HepG2 (cell line): ENCODE data around the gene PPP3CB. TPM values are rescaled to one million over a fixed set of nuclear protein-coding genes. Genes with fewer than 3 reads are reported as not detected.

ENCODE experiments used
- CBX5 ChIP-seq: sonication (generic); formaldehyde crosslinking; IDR thresholded peaks from 2 replicates; pipeline ENCODE4 v1.4.0; 2020; ENCODE audit warnings: missing genetic modification reagents, borderline replicate concordance
- FLYWCH1 ChIP-seq: sonication (generic); formaldehyde crosslinking; IDR thresholded peaks from 2 replicates; pipeline ENCODE4 v1.8.1; 2023; ENCODE audit warnings: mild to moderate bottlenecking, missing genetic modification reagents
- FOXA1 ChIP-seq, 2 experiments: fragments of 450-650 bp in 1 of 2; sonication (generic) in 1 of 2; formaldehyde crosslinking in 1 of 2; IDR thresholded peaks; 2 replicates each; pipeline versions ENCODE4 v1.4.0 to v1.6.1; 2016 to 2020; ENCODE audit warnings: missing genetic modification reagents in 1 of 2
- GMEB1 ChIP-seq: sonication (generic); formaldehyde crosslinking; IDR thresholded peaks from 2 replicates; pipeline ENCODE4 v1.5.1; 2020; ENCODE audit warnings: missing genetic modification reagents, mild to moderate bottlenecking, borderline replicate concordance
- HOXA7 ChIP-seq: sonication (generic); formaldehyde crosslinking; IDR thresholded peaks from 2 replicates; pipeline ENCODE4 v1.8.1; 2022; ENCODE audit warnings: mild to moderate bottlenecking, missing genetic modification reagents, moderate library complexity
- PCBP2 ChIP-seq: fragments of 200-400 bp; formaldehyde crosslinking; optimal IDR thresholded peaks from 2 replicates; pipeline ENCODE3; 2018; ENCODE audit warnings: low read length, low read depth; ENCODE audit not compliant: poor library complexity, severe bottlenecking
- PITX1 ChIP-seq: sonication (generic); formaldehyde crosslinking; IDR thresholded peaks from 2 replicates; pipeline ENCODE4 v1.5.1; 2020; ENCODE audit warnings: mild to moderate bottlenecking, missing genetic modification reagents
- RAD51 ChIP-seq: fragments of 450-650 bp; IDR thresholded peaks from 2 replicates; pipeline ENCODE4 v1.6.1; 2016; ENCODE audit warnings: borderline replicate concordance
- TOE1 ChIP-seq: sonication (generic); formaldehyde crosslinking; IDR thresholded peaks from 2 replicates; pipeline ENCODE4 v1.4.0; 2020; ENCODE audit warnings: mild to moderate bottlenecking, missing genetic modification reagents
- U2AF1 ChIP-seq: fragments of 200-400 bp; formaldehyde crosslinking; optimal IDR thresholded peaks from 2 replicates; pipeline ENCODE3; 2017; ENCODE audit warnings: mild to moderate bottlenecking, low read depth, low read length
- YEATS4 ChIP-seq: sonication (generic); formaldehyde crosslinking; IDR thresholded peaks from 2 replicates; pipeline ENCODE4 v1.4.0; 2020; ENCODE audit warnings: missing genetic modification reagents, borderline replicate concordance
- ZBTB21 ChIP-seq: sonication (generic); formaldehyde crosslinking; IDR thresholded peaks from 2 replicates; pipeline ENCODE4 v1.4.0; 2020; ENCODE audit warnings: missing genetic modification reagents
- ZFX ChIP-seq: sonication (generic); formaldehyde crosslinking; IDR thresholded peaks from 2 replicates; pipeline ENCODE4 v1.4.0; 2020; ENCODE audit warnings: mild to moderate bottlenecking, low read depth, missing genetic modification reagents, moderate library complexity
- ZNF20 ChIP-seq: sonication (generic); formaldehyde crosslinking; IDR thresholded peaks from 2 replicates; pipeline ENCODE4 v1.4.0; 2020; ENCODE audit warnings: mild to moderate bottlenecking, moderate library complexity, missing genetic modification reagents
- ZNF263 ChIP-seq: sonication (generic); formaldehyde crosslinking; IDR thresholded peaks from 2 replicates; pipeline ENCODE4 v1.4.0; 2020; ENCODE audit warnings: missing genetic modification reagents
- ZNF460 ChIP-seq: sonication (generic); formaldehyde crosslinking; IDR thresholded peaks from 2 replicates; pipeline ENCODE4 v1.5.1; 2020; ENCODE audit warnings: missing genetic modification reagents, mild to moderate bottlenecking, borderline replicate concordance
- ZNF607 ChIP-seq: sonication (generic); formaldehyde crosslinking; IDR thresholded peaks from 2 replicates; pipeline ENCODE4 v1.5.1; 2020; ENCODE audit warnings: missing genetic modification reagents, mild to moderate bottlenecking, borderline replicate concordance
- ZNF652 ChIP-seq: IDR thresholded peaks from 2 replicates; pipeline ENCODE4 v1.6.1; 2016; ENCODE audit warnings: low read depth, borderline replicate concordance
- ZNF780A ChIP-seq: sonication (generic); formaldehyde crosslinking; IDR thresholded peaks from 2 replicates; pipeline ENCODE4 v1.8.0; 2022; ENCODE audit warnings: mild to moderate bottlenecking, missing genetic modification reagents, moderate library complexity
- ZNF790 ChIP-seq: sonication (generic); formaldehyde crosslinking; IDR thresholded peaks from 2 replicates; pipeline ENCODE4 v1.8.0; 2022; ENCODE audit warnings: missing genetic modification reagents, mild to moderate bottlenecking, borderline replicate concordance
- ZSCAN12 ChIP-seq: sonication (generic); formaldehyde crosslinking; IDR thresholded peaks from 2 replicates; pipeline ENCODE4 v1.9.0; 2021; ENCODE audit warnings: mild to moderate bottlenecking, missing genetic modification reagents
- polyA plus RNA-seq, 8 experiments: library from polyadenylated mRNA; depleted of rRNA in 3 of 8; stranded (reverse) in 7 of 8; unstranded in 1 of 8; fragments of >200 nt; fragmentation: Illumina TruSeq in 4 of 8; extraction: Trizol in 4 of 8; gene quantifications; 2 replicates each; pipeline versions ENCODE4 v1.2.1 to v1.2.3, GENCODE V29; 2011 to 2016; ENCODE audit warnings: low read depth in 4 of 8, missing spikeins in 1 of 8, mixed read lengths in 1 of 8; ENCODE audit not compliant: insufficient read depth in 1 of 8
- total RNA-seq, 5 experiments: library from RNA; depleted of rRNA; stranded (reverse); fragments of >200 nt; fragmentation: Illumina TruSeq; extraction: Trizol; gene quantifications; 2 replicates each; pipeline ENCODE4 v1.2.3, GENCODE V29; 2016; ENCODE audit warnings: low read depth in 1 of 5
- TF ChIP-seq, protein P1 (sequence below): IDR thresholded peaks from 2 replicates; pipeline ENCODE4 v1.6.1; 2016; ENCODE audit warnings: missing genetic modification reagents, missing compliant biosample characterization
- TF ChIP-seq, protein P2 (sequence below): sonication (generic); formaldehyde crosslinking; conservative IDR thresholded peaks from 2 replicates; pipeline ENCODE4 v1.8.0; 2022; ENCODE audit warnings: low read depth, missing genetic modification reagents
- TF ChIP-seq, protein P3 (sequence below): IDR thresholded peaks from 2 replicates; pipeline ENCODE4 v1.6.1; 2016; ENCODE audit warnings: missing compliant biosample characterization, missing genetic modification reagents, borderline replicate concordance

PPP3CB gene
- total and polyA plus RNA-seq, 2 of the 13 experiments (the other 11 are each of a cell fraction or from before 2014, with no cell fraction given), result 8.7 to 11.4 TPM

- TF ChIP-seq TOE1 (CRISPR knock-in tag), result no peak; the same call in 1 of the 2 replicates
- peak; percentile 58; the same call in 1 of the 2 replicates for TF ChIP-seq CBX5 (CRISPR knock-in tag)
- TF ChIP-seq HOXA7 (CRISPR knock-in tag), result no peak
- TF ChIP-seq FOXA1 (IDR thresholded peaks at IDR 0.05), result no peak
- no peak for TF ChIP-seq FOXA1 (CRISPR knock-in tag; IDR thresholded peaks at IDR 0.05)
- TF ChIP-seq U2AF1, result no peak
- TF ChIP-seq ZNF780A (CRISPR knock-in tag), result no peak
- no peak for TF ChIP-seq GMEB1 (CRISPR knock-in tag)
- TF ChIP-seq, protein P1, sequence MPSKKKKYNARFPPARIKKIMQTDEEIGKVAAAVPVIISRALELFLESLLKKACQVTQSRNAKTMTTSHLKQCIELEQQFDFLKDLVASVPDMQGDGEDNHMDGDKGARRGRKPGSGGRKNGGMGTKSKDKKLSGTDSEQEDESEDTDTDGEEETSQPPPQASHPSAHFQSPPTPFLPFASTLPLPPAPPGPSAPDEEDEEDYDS (CRISPR knock-in tag), result peak; percentile 77
- TF ChIP-seq ZNF460, result no peak
- no peak; the same call in 1 of the 2 replicates for TF ChIP-seq ZNF607 (CRISPR knock-in tag)
- no peak for TF ChIP-seq ZSCAN12 (CRISPR knock-in tag)
- TF ChIP-seq YEATS4 (CRISPR knock-in tag), result peak; percentile 99
- TF ChIP-seq PITX1, result peak; percentile 75
- peak; percentile 97 for TF ChIP-seq ZFX (CRISPR knock-in tag)
- TF ChIP-seq ZNF652 (CRISPR knock-in tag), result no peak
- TF ChIP-seq ZNF263, result no peak
- TF ChIP-seq FLYWCH1 (CRISPR knock-in tag), result no peak
- no peak for TF ChIP-seq ZNF20 (CRISPR knock-in tag)
- peak; percentile 52; the same call in 1 of the 2 replicates for TF ChIP-seq ZBTB21 (CRISPR knock-in tag)
- no peak for TF ChIP-seq RAD51
- TF ChIP-seq, protein P2, sequence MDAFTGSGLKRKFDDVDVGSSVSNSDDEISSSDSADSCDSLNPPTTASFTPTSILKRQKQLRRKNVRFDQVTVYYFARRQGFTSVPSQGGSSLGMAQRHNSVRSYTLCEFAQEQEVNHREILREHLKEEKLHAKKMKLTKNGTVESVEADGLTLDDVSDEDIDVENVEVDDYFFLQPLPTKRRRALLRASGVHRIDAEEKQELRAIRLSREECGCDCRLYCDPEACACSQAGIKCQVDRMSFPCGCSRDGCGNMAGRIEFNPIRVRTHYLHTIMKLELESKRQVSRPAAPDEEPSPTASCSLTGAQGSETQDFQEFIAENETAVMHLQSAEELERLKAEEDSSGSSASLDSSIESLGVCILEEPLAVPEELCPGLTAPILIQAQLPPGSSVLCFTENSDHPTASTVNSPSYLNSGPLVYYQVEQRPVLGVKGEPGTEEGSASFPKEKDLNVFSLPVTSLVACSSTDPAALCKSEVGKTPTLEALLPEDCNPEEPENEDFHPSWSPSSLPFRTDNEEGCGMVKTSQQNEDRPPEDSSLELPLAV (CRISPR knock-in tag), result no peak
- TF ChIP-seq PCBP2, result no peak
- 0 out of 2 replicates have a peak, but pooled peaks have one; percentile 43 for TF ChIP-seq ZNF790 (CRISPR knock-in tag)
- TF ChIP-seq, protein P3, sequence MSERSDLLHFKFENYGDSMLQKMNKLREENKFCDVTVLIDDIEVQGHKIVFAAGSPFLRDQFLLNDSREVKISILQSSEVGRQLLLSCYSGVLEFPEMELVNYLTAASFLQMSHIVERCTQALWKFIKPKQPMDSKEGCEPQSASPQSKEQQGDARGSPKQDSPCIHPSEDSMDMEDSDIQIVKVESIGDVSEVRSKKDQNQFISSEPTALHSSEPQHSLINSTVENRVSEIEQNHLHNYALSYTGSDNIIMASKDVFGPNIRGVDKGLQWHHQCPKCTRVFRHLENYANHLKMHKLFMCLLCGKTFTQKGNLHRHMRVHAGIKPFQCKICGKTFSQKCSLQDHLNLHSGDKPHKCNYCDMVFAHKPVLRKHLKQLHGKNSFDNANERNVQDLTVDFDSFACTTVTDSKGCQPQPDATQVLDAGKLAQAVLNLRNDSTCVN (CRISPR knock-in tag), result peak; percentile 72; the same call in 1 of the 2 replicates
These were observed 82.1 kb downstream of the PPP3CB start, which contains the start of gene ANXA7 (continued) for GRCh38 chr10:73413528-73414229.
